K562 (cell line): Measurements from ENCODE around the gene ATP8B2. TPM values are rescaled to one million over a fixed set of nuclear protein-coding genes. Genes with fewer than 3 reads are reported as not detected.

ENCODE experiments used
- CCAR2 ChIP-seq: fragments of 200-400 bp; formaldehyde crosslinking; IDR thresholded peaks from 2 replicates; pipeline ENCODE4 v1.6.1; 2017; ENCODE audit warnings: mild to moderate bottlenecking, low read depth, low read length
- COPS2 ChIP-seq: fragments of 450-650 bp; conservative IDR thresholded peaks from 2 replicates; pipeline ENCODE4 v1.6.1; 2016; ENCODE audit warnings: mild to moderate bottlenecking, moderate library complexity
- CREB3 ChIP-seq: fragments of 450-650 bp; conservative IDR thresholded peaks from 2 replicates; pipeline ENCODE4 v1.6.1; 2016; ENCODE audit warnings: missing genetic modification characterization, low read depth, mild to moderate bottlenecking, missing compliant biosample characterization, moderate library complexity
- HDAC1 ChIP-seq, 2 experiments: fragments of 450-650 bp; IDR thresholded peaks; 2 replicates each; pipeline ENCODE4 v1.6.1; 2016 to 2017; ENCODE audit warnings: inconsistent platforms in 1 of 2, mild to moderate bottlenecking in 1 of 2, moderate library complexity in 1 of 2
- HNRNPUL1 ChIP-seq: fragments of 200-400 bp; formaldehyde crosslinking; IDR thresholded peaks from 2 replicates; pipeline ENCODE4 v1.6.1; 2017; ENCODE audit warnings: low read length
- KDM4B ChIP-seq, 2 experiments: fragments of 450-650 bp in 1 of 2; sonication (generic) in 1 of 2; IDR thresholded peaks; 2 replicates each; pipeline ENCODE4 v1.6.1; 2016 to 2017; ENCODE audit warnings: borderline replicate concordance in 2 of 2, antibody characterized with exemption in 1 of 2, low read depth in 1 of 2, mild to moderate bottlenecking in 1 of 2
- KHSRP ChIP-seq: fragments of 450-650 bp; IDR thresholded peaks from 2 replicates; pipeline ENCODE4 v1.6.1; 2017
- MECOM ChIP-seq: fragments of 250-450 bp; sonication (Bioruptor Pico); IDR thresholded peaks from 2 replicates; pipeline ENCODE4 v1.8.0; 2022; ENCODE audit warnings: inconsistent platforms
- NKRF ChIP-seq: fragments of 450-650 bp; IDR thresholded peaks from 2 replicates; pipeline ENCODE4 v1.6.1; 2016; ENCODE audit warnings: borderline replicate concordance
- REST ChIP-seq, 2 experiments: fragments of 450-650 bp; formaldehyde crosslinking in 1 of 2; IDR thresholded peaks; 2 replicates each; pipeline versions ENCODE4 v1.4.0 to v1.6.1; 2014 to 2020; ENCODE audit warnings: mild to moderate bottlenecking in 2 of 2, borderline replicate concordance in 1 of 2, low read depth in 1 of 2
- SMARCC2 ChIP-seq: fragments of 450-650 bp; IDR thresholded peaks from 2 replicates; pipeline ENCODE4 v1.6.1; 2017; ENCODE audit warnings: antibody characterized with exemption, moderate library complexity, mild to moderate bottlenecking, low read depth
- TCFL5 ChIP-seq: fragments of 250-450 bp; sonication (Bioruptor Pico); conservative IDR thresholded peaks from 2 replicates; pipeline ENCODE4 v1.6.1; 2021; ENCODE audit warnings: mild to moderate bottlenecking, moderate library complexity, matching md5 sums
- TOE1 ChIP-seq, 2 experiments: fragments of 450-650 bp in 1 of 2; sonication (generic) in 1 of 2; formaldehyde crosslinking in 1 of 2; IDR thresholded peaks; 2 replicates each; pipeline versions ENCODE4 v1.7.1 to v1.8.0; 2016 to 2022; ENCODE audit warnings: borderline replicate concordance in 2 of 2, mild to moderate bottlenecking in 2 of 2, antibody characterized with exemption in 1 of 2, inconsistent platforms in 1 of 2, low read depth in 1 of 2, missing genetic modification reagents in 1 of 2, moderate library complexity in 1 of 2
- ZNF785 ChIP-seq: fragments of 250-450 bp; sonication (Bioruptor Pico); IDR thresholded peaks from 2 replicates; pipeline ENCODE4 v1.4.0; 2020; ENCODE audit warnings: mild to moderate bottlenecking
- polyA plus RNA-seq, 8 experiments: library from polyadenylated mRNA; depleted of rRNA in 4 of 8; stranded (reverse) in 5 of 8; unstranded in 3 of 8; fragments of >200 nt; fragmentation: Nextera tagmentation in 2 of 8; fragmentation: Illumina TruSeq in 1 of 8; extraction: Ambion mirVana in 2 of 8; extraction: Trizol in 1 of 8; gene quantifications; 2 replicates each; pipeline versions ENCODE4 v1.2.1 to v1.2.3, GENCODE V29; 2011 to 2014; ENCODE audit warnings: inconsistent platforms in 1 of 8, missing spikeins in 1 of 8
- total RNA-seq, 7 experiments: library from RNA; depleted of rRNA in 6 of 7; stranded (reverse); fragments of >200 nt in 6 of 7; fragmentation: Illumina TruSeq in 2 of 7; extraction: Trizol in 2 of 7; gene quantifications; 2 replicates each; pipeline versions ENCODE4 v1.2.1 to v1.2.3, GENCODE V29; 2011 to 2021; ENCODE audit warnings: low replicate concordance in 1 of 7

ATP8B2 gene
- total and polyA plus RNA-seq, 9 of the 15 experiments (the other 6 are each of a cell fraction or from before 2014, with no cell fraction given), result 0.27 to 33.2 (median 18.4) TPM

GRCh38 chr1:154352581-154353459 lies 27.5 kb downstream of the ATP8B2 start (continued):
- TF ChIP-seq TOE1 (IDR thresholded peaks at IDR 0.05; ENCODE audit: borderline replicate concordance), result no peak
- TF ChIP-seq TOE1 (CRISPR knock-in tag; IDR thresholded peaks at IDR 0.05; ENCODE audit: borderline replicate concordance, low read depth), result no peak
- TF ChIP-seq CREB3, result no peak
- TF ChIP-seq MECOM (CRISPR knock-in tag), result no peak
- TF ChIP-seq CCAR2, result no peak
- no peak for TF ChIP-seq TCFL5
- TF ChIP-seq KDM4B (IDR thresholded peaks at IDR 0.05; ENCODE audit: borderline replicate concordance in 2 of 2, low read depth in 1 of 2), result no peak
- TF ChIP-seq HNRNPUL1, result no peak
- no peak for TF ChIP-seq REST (IDR thresholded peaks at IDR 0.05; ENCODE audit: borderline replicate concordance)
- TF ChIP-seq REST (CRISPR knock-in tag; IDR thresholded peaks at IDR 0.05; ENCODE audit: low read depth), result 0 out of 2 replicates have a peak, but pooled peaks have one; percentile 22
- no peak for TF ChIP-seq NKRF
- peak in 1 of 2 experiments; percentile 31; a peak in 1 of 4 replicates for TF ChIP-seq HDAC1 (IDR thresholded peaks at IDR 0.05)
- TF ChIP-seq COPS2, result no peak
- TF ChIP-seq KHSRP, result no peak
- TF ChIP-seq ZNF785 (CRISPR knock-in tag), result no peak
- 0 out of 2 replicates have a peak, but pooled peaks have one; percentile 21 for TF ChIP-seq SMARCC2
